ENCODE data around the gene C1orf159.
"Not testable (repeated sequence)": the region's sequence is repeated elsewhere in the genome, so short reads cannot be mapped to it uniquely, and the experiment has no call there.

C1orf159 gene

GRCh38 chr1:1081311-1082238, 34.3 kb downstream of the C1orf159 start:
- no peak for DNase-seq (ENCODE audit: low read depth, low spot score)

GRCh38 chr1:1080951-1081310, 35.0 kb downstream of the C1orf159 start:
- no peak for DNase-seq (ENCODE audit: low read depth, low spot score)

- DNase-seq (ENCODE audit: low read depth, low spot score), result peak; percentile 91
These were observed 35.6 kb downstream of the C1orf159 start for GRCh38 chr1:1080122-1080757.

GRCh38 chr1:1079408-1080121, 36.3 kb downstream of the C1orf159 start:
- DNase-seq (ENCODE audit: low read depth, low spot score), result peak; percentile 96

DNA sequence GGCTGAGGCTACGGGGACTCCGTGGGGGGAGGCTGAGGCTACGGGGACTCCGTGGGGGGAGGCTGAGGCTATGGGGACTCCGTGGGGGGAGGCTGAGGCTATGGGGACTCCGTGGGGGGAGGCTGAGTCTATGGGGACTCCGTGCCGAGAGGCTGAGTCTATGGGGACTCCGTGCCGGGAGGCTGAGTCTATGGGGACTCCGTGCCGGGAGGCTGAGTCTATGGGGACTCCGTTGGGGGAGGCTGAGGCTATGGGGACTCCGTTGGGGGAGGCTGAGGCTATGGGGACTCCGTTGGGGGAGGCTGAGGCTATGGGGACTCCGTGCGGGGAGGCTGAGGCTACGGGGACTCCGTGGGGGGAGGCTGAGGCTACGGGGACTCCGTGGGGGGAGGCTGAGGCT, 38.5 kb downstream of the C1orf159 start:
- not testable (repeated sequence) for DNase-seq (ENCODE audit: low read depth, low spot score)

- DNase-seq (ENCODE audit: low read depth, low spot score), result no peak
These were observed 40.5 kb downstream of the C1orf159 start for GRCh38 chr1:1075148-1075935.

DNA sequence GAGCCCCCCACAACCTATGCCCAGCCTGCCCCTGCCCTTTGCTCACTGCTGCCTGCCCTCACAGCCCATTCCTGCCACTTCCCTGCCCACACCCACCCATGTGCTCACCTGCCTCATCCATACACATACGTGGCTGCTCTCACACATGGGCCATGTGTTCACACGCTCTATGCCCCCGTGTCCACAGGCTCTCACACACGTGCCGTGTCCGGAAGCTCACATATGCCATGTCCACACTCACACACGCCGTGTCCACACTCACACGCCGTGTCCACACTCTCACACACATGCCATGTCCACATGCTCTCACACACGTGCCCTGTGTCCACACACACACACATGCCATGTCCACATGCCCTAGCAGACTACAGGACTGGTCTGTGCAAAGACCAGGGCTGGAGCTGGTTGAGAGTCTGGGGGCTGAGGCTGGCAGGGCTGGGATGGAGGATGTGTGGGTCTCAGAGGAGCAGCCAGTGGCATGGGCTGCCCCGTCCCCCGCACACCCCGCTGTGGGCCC, 41.2 kb downstream of the C1orf159 start:
- DNase-seq (ENCODE audit: low read depth, low spot score), result no peak

- DNase-seq (ENCODE audit: low read depth, low spot score), result peak; percentile 72
These were observed 41.9 kb downstream of the C1orf159 start, which contains the start of gene RNF223 for GRCh38 chr1:1073743-1074587. Gene RNF223, minus strand, starts transcription at chr1:1074306. Its CDS starts 1,740 bp downstream, at chr1:1072566.

DNA sequence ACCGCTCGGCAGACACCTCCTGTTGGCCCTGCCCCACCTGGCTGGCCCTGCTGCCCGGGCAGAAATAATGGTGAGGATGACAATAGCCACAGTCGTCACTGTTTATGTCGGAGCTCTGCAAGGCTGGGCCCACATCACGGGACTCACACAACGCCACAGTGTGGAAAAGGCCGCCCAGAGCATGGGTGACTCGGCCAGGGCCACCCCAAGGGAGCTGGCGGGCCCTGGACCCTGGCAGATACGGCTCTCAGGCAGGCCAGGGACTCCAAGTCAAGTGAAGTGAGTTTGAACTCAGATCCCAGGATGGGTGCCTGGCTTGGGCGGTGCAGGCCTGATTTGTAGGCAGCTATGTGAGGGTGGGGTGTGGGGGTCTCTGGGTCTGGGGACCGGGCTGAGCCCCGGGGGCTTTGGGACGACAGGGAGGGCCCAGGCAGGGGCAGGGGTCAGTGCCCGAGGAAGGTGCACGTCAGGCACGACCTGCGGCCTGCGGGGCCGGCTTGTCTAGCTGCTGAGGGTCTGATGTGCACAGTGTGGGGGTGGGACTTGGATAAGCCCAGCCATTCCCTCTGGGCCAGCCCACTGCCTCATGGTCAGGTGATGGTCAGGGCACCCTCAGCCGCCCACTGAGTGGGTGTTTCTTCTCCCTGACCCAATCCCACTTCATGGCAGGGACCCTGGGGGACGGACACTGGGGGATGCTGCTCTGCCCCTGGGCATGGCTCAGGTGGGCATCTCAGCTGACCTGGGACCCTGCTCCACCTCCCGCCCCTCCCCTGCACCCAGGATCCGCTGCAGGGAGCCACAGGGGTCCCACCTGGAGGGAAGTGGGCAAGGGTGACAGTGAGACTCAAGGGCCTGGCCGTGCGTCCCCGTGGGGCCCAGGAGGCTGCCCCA, 42.8 kb downstream of the C1orf159 start:
- no peak for DNase-seq (ENCODE audit: low read depth, low spot score)

- DNase-seq (ENCODE audit: low read depth, low spot score), result no peak
These were observed 43.5 kb downstream of the C1orf159 start for GRCh38 chr1:1072299-1072848.

- no peak for DNase-seq (ENCODE audit: low read depth, low spot score)
These were observed 44.2 kb downstream of the C1orf159 start for GRCh38 chr1:1071486-1072298.

- DNase-seq (ENCODE audit: low read depth, low spot score), result peak; percentile 70
These were observed 45.9 kb downstream of the C1orf159 start for GRCh38 chr1:1069711-1070676.

- DNase-seq (ENCODE audit: low read depth, low spot score), result peak; percentile 90
These were observed 46.7 kb downstream of the C1orf159 start for GRCh38 chr1:1069056-1069710.

DNA sequence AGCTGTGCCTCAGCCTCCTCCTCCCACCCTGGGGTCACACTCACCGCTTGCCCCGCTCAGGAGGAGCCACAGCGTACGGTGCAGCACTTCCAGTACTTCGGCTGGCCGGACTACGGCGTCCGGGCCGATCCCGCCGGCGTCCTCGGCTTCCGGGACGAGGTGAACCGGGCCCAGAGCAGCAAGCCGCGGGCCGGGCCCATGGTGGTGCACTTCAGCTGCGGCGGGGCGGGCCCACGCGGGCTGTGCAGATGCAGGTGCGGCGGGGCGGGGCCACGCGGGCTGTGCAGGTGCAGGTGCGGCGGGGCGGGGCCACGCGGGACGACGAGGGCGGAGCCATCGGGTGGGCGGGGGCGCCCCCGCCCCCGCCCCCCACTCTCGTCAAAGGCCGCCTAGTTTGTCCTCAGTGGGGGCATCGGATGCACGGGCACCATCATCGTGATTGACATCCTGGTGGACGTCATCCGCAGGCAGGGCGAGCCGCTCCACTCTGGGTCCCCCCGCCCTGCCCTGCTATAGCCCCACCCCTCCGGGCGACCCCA, 47.3 kb downstream of the C1orf159 start:
- no peak for DNase-seq (ENCODE audit: low read depth, low spot score)

DNA sequence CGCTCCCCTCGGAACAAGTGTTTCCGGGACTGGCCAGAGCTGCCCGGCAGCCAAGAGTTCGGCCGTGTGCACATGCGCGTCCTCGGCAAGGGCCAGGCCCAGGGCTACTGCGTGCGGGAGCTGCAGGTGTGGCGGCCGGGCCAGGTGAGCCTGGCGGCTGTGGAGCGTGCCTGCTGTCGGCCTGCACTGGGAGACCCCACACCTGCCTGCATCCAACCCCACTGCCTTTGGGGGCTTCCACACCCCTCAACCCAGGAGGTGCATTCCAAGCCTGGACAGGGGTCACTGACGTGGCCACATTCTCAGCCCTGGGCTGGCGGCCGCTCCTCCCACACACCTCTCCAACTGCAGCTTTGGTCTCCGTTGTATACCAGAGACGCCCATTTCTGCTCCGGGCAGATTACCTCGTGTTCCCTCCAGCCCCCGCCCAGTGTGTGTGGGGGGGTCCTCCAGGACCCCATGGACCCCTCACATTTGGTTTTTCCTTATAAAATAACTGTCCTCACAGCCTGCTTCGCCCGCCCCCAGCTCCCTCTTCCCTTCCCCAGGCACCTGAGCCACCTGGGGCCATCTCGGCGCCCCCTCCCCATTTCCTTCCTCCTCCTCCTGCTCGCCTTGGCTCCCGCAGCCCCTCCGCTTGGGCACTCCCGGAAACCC, 47.9 kb downstream of the C1orf159 start:
- DNase-seq (ENCODE audit: low read depth, low spot score), result no peak
